ENCODE measurements around the gene BANK1.

GRCh38 chr4:101983835-101984234, 193.3 kb downstream of the BANK1 start:
- TF ChIP-seq CTCF (conservative IDR thresholded peaks at IDR 0.05 in 1 of 2, IDR thresholded peaks at IDR 0.05 in 1 of 2; ENCODE audit: low read depth in 1 of 2, low read length in 2 of 2) (no peak), EZH2 (IDR thresholded peaks at IDR 0.05; ENCODE audit: low read length, missing control alignments) (no peak)

Measured in fibroblast of lung (primary cell).